ENCODE measurements around the gene RASSF5.

DNA sequence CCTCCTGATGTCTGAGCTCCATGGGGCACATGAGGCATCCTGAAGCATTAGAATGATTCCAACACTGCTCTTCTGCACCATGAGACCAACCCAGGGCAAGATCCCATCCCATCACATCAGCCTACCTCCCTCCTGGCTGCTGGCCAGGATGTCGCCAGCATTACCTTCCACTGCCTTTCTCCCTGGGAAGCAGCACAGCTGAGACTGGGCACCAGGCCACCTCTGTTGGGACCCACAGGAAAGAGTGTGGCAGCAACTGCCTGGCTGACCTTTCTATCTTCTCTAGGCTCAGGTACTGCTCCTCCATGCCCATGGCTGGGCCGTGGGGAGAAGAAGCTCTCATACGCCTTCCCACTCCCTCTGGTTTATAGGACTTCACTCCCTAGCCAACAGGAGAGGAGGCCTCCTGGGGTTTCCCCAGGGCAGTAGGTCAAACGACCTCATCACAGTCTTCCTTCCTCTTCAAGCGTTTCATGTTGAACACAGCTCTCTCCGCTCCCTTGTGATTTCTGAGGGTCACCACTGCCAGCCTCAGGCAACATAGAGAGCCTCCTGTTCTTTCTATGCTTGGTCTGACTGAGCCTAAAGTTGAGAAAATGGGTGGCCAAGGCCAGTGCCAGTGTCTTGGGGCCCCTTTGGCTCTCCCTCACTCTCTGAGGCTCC is 11.1 kb upstream of the RASSF5 start:
- TF ChIP-seq POLR2A (IDR thresholded peaks at IDR 0.05; ENCODE audit: low read depth, low read length) (no peak), TAF1 (IDR thresholded peaks at IDR 0.05; ENCODE audit: low read depth, low read length) (no peak), POLR2AphosphoS5 (IDR thresholded peaks at IDR 0.05; ENCODE audit: low read depth, low read length) (no peak), SPI1 (IDR thresholded peaks at IDR 0.05; ENCODE audit: low read depth, low read length) (0 out of 2 replicates have a peak, but pooled peaks have one; percentile 34), PAX5 (IDR thresholded peaks at IDR 0.05; ENCODE audit: insufficient read depth, low read length, severe bottlenecking) (no peak)

Measured in GM12891 (cell line).